Activated CD8-positive, alpha-beta T cell treated with anti-CD3 and anti-CD28 coated beads for 36 hours (primary cell): ENCODE measurements around the gene GM2A. TPM values are rescaled to one million over a fixed set of nuclear protein-coding genes. Genes with fewer than 3 reads are reported as not detected.

Experiments
- ATAC-seq: fragments of 200-7000 bp; cut with Tn5 transposase; one replicate; pipeline ENCODE4 v1.10.0; 2021; ENCODE audit warnings: mild to moderate bottlenecking, moderate library complexity
- CTCF ChIA-PET: fragments of 350-600 bp; sonication (Branson Sonifier 250); formaldehyde crosslinking; loops from one replicate; lab custom pipeline; 2021; ENCODE audit warnings: antibody characterized with exemption; lab: Charles Lee
- POLR2A ChIA-PET: fragments of 350-600 bp; sonication (Branson Sonifier 250); formaldehyde crosslinking; loops from one replicate; lab custom pipeline; 2021; ENCODE audit warnings: antibody characterized with exemption; lab: Charles Lee
- DNase-seq: peaks from one replicate; pipeline ENCODE4 v3.0.0-alpha.2; 2020
- H3K27ac Mint-ChIP-seq: one replicate; pipeline ENCODE4 v1.8.0; 2021; ENCODE audit warnings: mild to moderate bottlenecking, mixed read lengths
- H3K27me3 Mint-ChIP-seq: one replicate; pipeline ENCODE4 v1.8.0; 2021; ENCODE audit warnings: mixed read lengths
- H3K36me3 Mint-ChIP-seq: one replicate; pipeline ENCODE4 v1.8.0; 2021; ENCODE audit warnings: low read depth, mixed read lengths
- H3K4me1 Mint-ChIP-seq: one replicate; pipeline ENCODE4 v1.8.0; 2021; ENCODE audit warnings: low read depth, mixed read lengths
- H3K4me3 Mint-ChIP-seq: one replicate; pipeline ENCODE4 v1.8.0; 2021; ENCODE audit warnings: mild to moderate bottlenecking, moderate library complexity, mixed read lengths
- H3K9me3 Mint-ChIP-seq: one replicate; pipeline ENCODE4 v1.8.0; 2021; ENCODE audit warnings: mixed read lengths
- CTCF ChIP-seq: fragments of 200-600 bp; IDR thresholded peaks from one replicate; pipeline ENCODE4 v1.8.0; 2022; ENCODE audit warnings: antibody characterized with exemption, mild to moderate bottlenecking
- intact Hi-C: fragments of 100-400 bp; cut with micrococcal nuclease; formaldehyde crosslinking; loops from one replicate; pipeline ENCODE4 v1.10.0; 2022
- total RNA-seq, 2 experiments: library from RNA; stranded (reverse); gene quantifications; one replicate each; pipeline ENCODE4 v1.2.3, GENCODE V29; 2021

GM2A gene
- total RNA-seq, 2 experiments from 2014 or later = 13.3 to 13.7 TPM

GRCh38 chr5:151257731-151258181 lies 4.8 kb downstream of the GM2A start:
- ChIA-PET CTCF (interaction anchor here (0.9 to 1.4 kb wide), 4 partner anchors 19 to 142 kb away, joined by 3 to 5 read pairs (median 4); no protein-coding TSS in a partner anchor), POLR2A (interaction anchor here (1.2 kb wide), 1 partner anchor 175 kb away, joined by 3 read pairs; no protein-coding TSS in a partner anchor)
- no peaks in the 10 kb centered on the region for H3K36me3 Mint-ChIP-seq
- no peak overlapping the region for H3K27ac Mint-ChIP-seq
- no peak for DNase-seq
- peaks cover 21% of the 10 kb centered on the region for H3K4me1 Mint-ChIP-seq
- H3K4me3 Mint-ChIP-seq = no peak overlapping the region
- H3K9me3 Mint-ChIP-seq = no peaks in the 10 kb centered on the region
- ATAC-seq = no peak
- H3K27me3 Mint-ChIP-seq = no peaks in the 10 kb centered on the region
- TF ChIP-seq CTCF = no peak
- intact Hi-C loops = no loop called here

- ATAC-seq (no peak), DNase-seq (no peak)
- Mint-ChIP-seq H3K36me3 (no peaks in the 10 kb centered on the region), H3K9me3 (no peaks in the 10 kb centered on the region), H3K4me3 (no peak overlapping the region), H3K27me3 (no peaks in the 10 kb centered on the region), H3K27ac (no peak overlapping the region), H3K4me1 (peaks cover 21% of the 10 kb centered on the region)
- CTCF ChIA-PET = interaction anchor here (0.9 to 1.4 kb wide), 3 partner anchors 19 to 142 kb away, joined by 3 to 4 read pairs (median 3); no protein-coding TSS in a partner anchor
- intact Hi-C loops = no loop called here
- TF ChIP-seq CTCF = no peak
- POLR2A ChIA-PET = interaction anchor here (1.2 kb wide), 1 partner anchor 174 kb away, joined by 3 read pairs; no protein-coding TSS in a partner anchor
These were observed 5.2 kb downstream of the GM2A start for GRCh38 chr5:151258201-151258611.

GRCh38 chr5:151258816-151259215 lies 5.8 kb downstream of the GM2A start:
- CTCF ChIA-PET = interaction anchor here (1.3 kb wide), 1 partner anchor 34 kb away, joined by 3 read pairs; no protein-coding TSS in a partner anchor
- DNase-seq (no peak), ATAC-seq (peak; percentile 24)
- no peak overlapping the region for H3K27ac Mint-ChIP-seq
- TF ChIP-seq CTCF = no peak
- H3K4me3 Mint-ChIP-seq = no peak overlapping the region
- H3K27me3 Mint-ChIP-seq = no peaks in the 10 kb centered on the region
- POLR2A ChIA-PET = no interaction called here
- H3K36me3 Mint-ChIP-seq = no peaks in the 10 kb centered on the region
- intact Hi-C loops = no loop called here
- peaks cover 16% of the 10 kb centered on the region for H3K4me1 Mint-ChIP-seq
- H3K9me3 Mint-ChIP-seq = no peaks in the 10 kb centered on the region

- Mint-ChIP-seq H3K9me3 (no peaks in the 10 kb centered on the region), H3K27me3 (no peaks in the 10 kb centered on the region), H3K27ac (no peak overlapping the region), H3K36me3 (no peaks in the 10 kb centered on the region), H3K4me3 (no peak overlapping the region), H3K4me1 (peaks cover 17% of the 10 kb centered on the region)
- ChIA-PET POLR2A (interaction anchor here (0.7 kb wide), 1 partner anchor 55 kb away, joined by 3 read pairs; no protein-coding TSS in a partner anchor), CTCF (no interaction called here)
- intact Hi-C loops = no loop called here
- ATAC-seq = no peak
- no peak for DNase-seq
- TF ChIP-seq CTCF = no peak
These were observed 6.9 kb downstream of the GM2A start for GRCh38 chr5:151259931-151260330.

- Mint-ChIP-seq H3K27me3 (no peaks in the 10 kb centered on the region), H3K9me3 (no peaks in the 10 kb centered on the region), H3K36me3 (peaks cover 4% of the 10 kb centered on the region), H3K27ac (no peak overlapping the region), H3K4me1 (peaks cover 9% of the 10 kb centered on the region), H3K4me3 (no peak overlapping the region)
- intact Hi-C loops = no loop called here
- no peak for TF ChIP-seq CTCF
- ATAC-seq = no peak
- DNase-seq = no peak
- ChIA-PET CTCF (interaction anchor here (1.6 kb wide), 1 partner anchor 9 kb away, joined by 5 read pairs; the partner anchor contains the start of gene GM2A), POLR2A (no interaction called here)
These were observed 9.5 kb downstream of the GM2A start for GRCh38 chr5:151262532-151262931.
